Activated naive CD8-positive, alpha-beta T cell treated with anti-CD3 and anti-CD28 coated beads, Interleukin-2, amount 50 U/mL, for 24 hours (primary cell): ENCODE results near the gene CDC14B.

Experiments used
- ATAC-seq: fragments of 150-1000 bp; cut with Tn5 transposase; one replicate; pipeline ENCODE4 v1.10.0; 2021
- DNase-seq: peaks from one replicate; pipeline ENCODE4 v3.0.0; 2021
- H3K27ac Mint-ChIP-seq: one replicate; pipeline ENCODE4 v1.8.0; 2021; ENCODE audit warnings: mild to moderate bottlenecking, mixed read lengths
- H3K27me3 Mint-ChIP-seq: one replicate; pipeline ENCODE4 v1.8.0; 2021; ENCODE audit warnings: mixed read lengths
- H3K36me3 Mint-ChIP-seq: one replicate; pipeline ENCODE4 v1.8.0; 2021; ENCODE audit warnings: low read depth, mixed read lengths
- H3K4me1 Mint-ChIP-seq: one replicate; pipeline ENCODE4 v1.8.0; 2021; ENCODE audit warnings: mixed read lengths
- H3K4me3 Mint-ChIP-seq: one replicate; pipeline ENCODE4 v1.8.0; 2021; ENCODE audit warnings: mild to moderate bottlenecking, moderate library complexity, mixed read lengths
- H3K9me3 Mint-ChIP-seq: one replicate; pipeline ENCODE4 v1.8.0; 2021; ENCODE audit warnings: mixed read lengths

CDC14B gene

GRCh38 chr9:96476013-96476412 is 143.6 kb downstream of the CDC14B start:
- H3K36me3 Mint-ChIP-seq, result peaks cover 4% of the 10 kb centered on the region
- H3K9me3 Mint-ChIP-seq, result no peaks in the 10 kb centered on the region
- no peaks in the 10 kb centered on the region for H3K27me3 Mint-ChIP-seq
- peaks cover 17% of the 10 kb centered on the region for H3K4me1 Mint-ChIP-seq
- no peak overlapping the region for H3K27ac Mint-ChIP-seq
- ATAC-seq (no peak), DNase-seq (no peak)
- no peak overlapping the region for H3K4me3 Mint-ChIP-seq

- H3K27me3 Mint-ChIP-seq, result no peaks in the 10 kb centered on the region
- H3K4me3 Mint-ChIP-seq, result no peak overlapping the region
- ATAC-seq, result no peak
- H3K27ac Mint-ChIP-seq, result no peak overlapping the region
- no peak for DNase-seq
- H3K36me3 Mint-ChIP-seq, result peaks cover 7% of the 10 kb centered on the region
- H3K9me3 Mint-ChIP-seq, result no peaks in the 10 kb centered on the region
- H3K4me1 Mint-ChIP-seq, result no peaks in the 10 kb centered on the region
Measured at GRCh38 chr9:96467784-96468183, 151.9 kb downstream of the CDC14B start.

DNA sequence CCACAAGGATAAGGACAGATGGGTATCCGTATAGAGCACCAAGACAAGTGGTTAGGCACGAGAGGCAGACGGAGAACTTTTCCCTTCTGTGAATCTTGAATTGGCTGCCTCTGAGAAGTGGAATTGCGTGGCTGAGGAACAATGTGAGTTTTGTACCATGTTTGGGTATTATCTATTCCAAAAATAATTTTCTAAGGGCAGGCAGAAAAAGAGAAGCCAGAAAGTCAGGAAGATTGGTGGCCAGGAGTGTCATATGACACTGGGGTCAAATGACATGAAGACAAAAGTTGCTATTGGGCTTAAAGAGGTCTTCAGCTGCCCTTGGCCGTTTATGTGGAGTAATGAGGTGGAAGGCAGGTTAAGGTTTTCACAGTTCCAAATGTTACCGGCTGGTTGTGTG is 155.2 kb downstream of the CDC14B start:
- H3K27me3 Mint-ChIP-seq, result no peaks in the 10 kb centered on the region
- ATAC-seq (no peak), DNase-seq (no peak)
- no peak overlapping the region for H3K4me3 Mint-ChIP-seq
- no peak overlapping the region for H3K27ac Mint-ChIP-seq
- H3K4me1 Mint-ChIP-seq, result no peaks in the 10 kb centered on the region
- H3K9me3 Mint-ChIP-seq, result no peaks in the 10 kb centered on the region
- H3K36me3 Mint-ChIP-seq, result peaks cover 9% of the 10 kb centered on the region

DNA sequence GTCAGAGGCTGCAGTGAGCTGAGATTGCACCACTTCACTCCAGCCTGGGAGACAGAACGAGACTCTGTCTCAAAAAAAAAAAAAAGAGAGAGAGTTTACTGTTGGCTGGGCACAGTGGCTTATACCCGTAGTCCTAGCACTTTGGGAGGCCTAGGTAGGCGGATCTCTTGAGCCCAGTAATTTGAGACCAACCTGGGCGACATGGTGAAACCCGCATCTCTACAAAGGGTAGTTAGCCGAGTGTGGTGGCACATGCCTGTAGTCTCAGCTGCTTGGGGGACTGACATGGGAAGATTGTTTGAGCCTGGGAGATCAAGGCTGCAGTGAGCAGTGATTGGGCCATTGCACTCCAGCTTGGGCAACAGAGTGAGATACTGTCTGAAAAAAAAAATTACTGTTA is 157.1 kb downstream of the CDC14B start:
- no peak overlapping the region for H3K27ac Mint-ChIP-seq
- DNase-seq (no peak), ATAC-seq (no peak)
- peaks cover 11% of the 10 kb centered on the region for H3K36me3 Mint-ChIP-seq
- H3K4me3 Mint-ChIP-seq, result no peak overlapping the region
- H3K27me3 Mint-ChIP-seq, result no peaks in the 10 kb centered on the region
- H3K4me1 Mint-ChIP-seq, result no peaks in the 10 kb centered on the region
- no peaks in the 10 kb centered on the region for H3K9me3 Mint-ChIP-seq

- DNase-seq (no peak), ATAC-seq (no peak)
- H3K27ac Mint-ChIP-seq, result no peak overlapping the region
- H3K4me3 Mint-ChIP-seq, result no peak overlapping the region
- H3K27me3 Mint-ChIP-seq, result no peaks in the 10 kb centered on the region
- H3K36me3 Mint-ChIP-seq, result peaks cover 7% of the 10 kb centered on the region
- H3K9me3 Mint-ChIP-seq, result no peaks in the 10 kb centered on the region
- H3K4me1 Mint-ChIP-seq, result no peaks in the 10 kb centered on the region
Measured at GRCh38 chr9:96461336-96461735, 158.3 kb downstream of the CDC14B start.

DNA sequence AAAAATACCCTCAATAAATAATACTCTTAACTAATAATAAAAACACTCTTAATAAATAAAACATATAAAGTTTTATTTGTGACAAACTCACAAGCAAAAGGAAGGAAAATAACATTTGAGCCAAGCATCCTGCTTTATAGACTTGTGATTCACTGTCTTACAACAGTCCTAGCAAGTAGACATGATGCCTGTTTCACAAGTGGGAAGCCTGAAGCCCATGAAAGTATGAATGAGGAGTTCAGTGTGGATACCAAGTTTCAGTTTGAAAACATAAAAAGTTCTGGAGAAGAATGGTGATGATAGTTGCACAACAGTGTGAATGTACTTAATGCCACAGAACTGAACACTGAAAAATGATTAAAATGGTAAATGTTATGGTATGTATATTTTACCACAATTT is 158.8 kb downstream of the CDC14B start:
- H3K4me3 Mint-ChIP-seq, result no peak overlapping the region
- H3K27me3 Mint-ChIP-seq, result no peaks in the 10 kb centered on the region
- no peaks in the 10 kb centered on the region for H3K4me1 Mint-ChIP-seq
- peaks cover 7% of the 10 kb centered on the region for H3K36me3 Mint-ChIP-seq
- H3K9me3 Mint-ChIP-seq, result no peaks in the 10 kb centered on the region
- DNase-seq (no peak), ATAC-seq (no peak)
- H3K27ac Mint-ChIP-seq, result no peak overlapping the region

- ATAC-seq (no peak), DNase-seq (no peak)
- Mint-ChIP-seq H3K4me3 (no peak overlapping the region), H3K27ac (no peak overlapping the region), H3K9me3 (no peaks in the 10 kb centered on the region), H3K27me3 (no peaks in the 10 kb centered on the region), H3K4me1 (no peaks in the 10 kb centered on the region), H3K36me3 (peaks cover 4% of the 10 kb centered on the region)
Measured at GRCh38 chr9:96460470-96460869, 159.2 kb downstream of the CDC14B start.

GRCh38 chr9:96459268-96460007 is 160.2 kb downstream of the CDC14B start:
- ATAC-seq (no peak), DNase-seq (no peak)
- Mint-ChIP-seq H3K4me1 (no peaks in the 10 kb centered on the region), H3K27ac (no peak overlapping the region), H3K4me3 (no peak overlapping the region), H3K36me3 (peaks cover 4% of the 10 kb centered on the region), H3K27me3 (no peaks in the 10 kb centered on the region), H3K9me3 (no peaks in the 10 kb centered on the region)

DNA sequence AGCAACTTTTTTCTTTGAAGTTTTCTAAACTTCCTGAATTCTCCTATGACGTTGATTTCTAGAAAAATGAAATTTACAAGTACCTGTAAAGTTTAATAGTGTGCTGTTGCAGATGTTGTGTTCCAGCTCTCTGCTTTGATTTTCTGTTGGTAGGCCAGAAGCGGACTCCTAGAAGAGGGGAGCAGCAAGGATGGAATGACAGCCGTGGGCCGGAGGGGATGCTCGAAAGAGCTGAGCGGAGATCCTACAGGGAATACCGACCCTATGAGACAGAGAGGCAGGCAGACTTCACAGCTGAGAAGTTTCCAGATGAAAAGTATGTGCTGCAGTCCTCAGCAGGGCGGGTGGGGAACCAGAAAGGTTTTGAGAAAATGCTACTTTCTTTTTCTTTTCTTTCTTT is 161.4 kb downstream of the CDC14B start:
- H3K4me3 Mint-ChIP-seq, result no peak overlapping the region
- H3K27me3 Mint-ChIP-seq, result no peaks in the 10 kb centered on the region
- DNase-seq (no peak), ATAC-seq (no peak)
- no peaks in the 10 kb centered on the region for H3K9me3 Mint-ChIP-seq
- H3K4me1 Mint-ChIP-seq, result peaks cover 8% of the 10 kb centered on the region
- H3K27ac Mint-ChIP-seq, result no peak overlapping the region
- H3K36me3 Mint-ChIP-seq, result peaks cover 4% of the 10 kb centered on the region

GRCh38 chr9:96457266-96457665 is 162.4 kb downstream of the CDC14B start:
- H3K27ac Mint-ChIP-seq, result no peak overlapping the region
- no peaks in the 10 kb centered on the region for H3K27me3 Mint-ChIP-seq
- H3K9me3 Mint-ChIP-seq, result no peaks in the 10 kb centered on the region
- DNase-seq (no peak), ATAC-seq (no peak)
- H3K4me3 Mint-ChIP-seq, result no peak overlapping the region
- peaks cover 4% of the 10 kb centered on the region for H3K36me3 Mint-ChIP-seq
- H3K4me1 Mint-ChIP-seq, result peaks cover 12% of the 10 kb centered on the region

GRCh38 chr9:96453625-96454024 is 166.0 kb downstream of the CDC14B start:
- no peak overlapping the region for H3K4me3 Mint-ChIP-seq
- H3K27ac Mint-ChIP-seq, result no peak overlapping the region
- peaks cover 8% of the 10 kb centered on the region for H3K27me3 Mint-ChIP-seq
- H3K4me1 Mint-ChIP-seq, result peaks cover 28% of the 10 kb centered on the region
- DNase-seq, result no peak
- H3K36me3 Mint-ChIP-seq, result peaks cover 2% of the 10 kb centered on the region
- no peaks in the 10 kb centered on the region for H3K9me3 Mint-ChIP-seq
- ATAC-seq, result no peak

DNA sequence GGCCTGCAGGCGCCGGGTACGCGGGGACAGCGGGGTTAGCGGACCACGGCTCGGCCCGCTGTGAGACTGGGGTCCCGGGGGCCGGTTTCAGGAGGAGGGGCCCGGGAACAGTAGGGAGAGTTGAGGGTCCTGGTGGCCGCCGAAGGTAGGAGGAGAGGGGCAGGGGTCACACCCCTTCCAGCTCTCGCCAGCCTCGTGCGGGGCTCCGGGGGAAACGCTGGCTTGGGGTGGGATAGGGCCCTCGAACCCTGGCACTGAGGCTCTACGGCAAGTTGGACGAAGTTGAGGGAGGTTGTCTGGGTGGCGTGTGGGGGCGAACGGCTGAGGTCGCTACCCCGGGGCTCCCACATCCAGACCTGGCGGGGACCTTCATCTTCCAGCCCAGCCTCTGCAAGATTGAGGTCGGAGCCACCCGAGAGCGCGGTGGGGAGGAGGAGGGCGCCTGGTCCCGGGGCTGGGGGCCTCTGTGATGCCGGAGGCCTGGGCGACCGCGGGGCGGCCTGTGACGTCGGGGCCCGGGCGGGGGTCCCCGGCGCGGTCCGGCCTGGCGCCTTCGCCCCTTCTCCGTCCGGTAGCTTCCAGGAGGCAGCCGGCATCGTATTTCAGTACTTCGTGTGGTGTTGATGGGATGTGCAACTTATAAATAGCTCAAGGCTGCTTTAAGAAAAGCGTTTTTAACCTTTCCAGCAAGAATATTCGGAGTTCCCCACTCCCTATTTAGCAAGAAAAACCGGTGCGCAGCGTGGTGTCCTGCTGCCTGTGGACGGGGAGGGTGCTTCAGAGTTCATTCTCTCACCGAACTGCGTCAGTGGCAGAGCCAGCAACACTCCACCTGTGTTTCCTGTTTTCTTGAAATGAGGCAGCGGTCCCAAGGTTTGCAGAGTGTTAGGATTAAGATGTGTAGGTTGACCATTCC is 168.8 kb downstream of the CDC14B start:
- peak; percentile 41 for DNase-seq
- H3K4me3 Mint-ChIP-seq, result peak overlapping the region; percentile 87
- H3K9me3 Mint-ChIP-seq, result no peaks in the 10 kb centered on the region
- peak overlapping the region; percentile 65 for H3K27ac Mint-ChIP-seq
- peaks cover 30% of the 10 kb centered on the region for H3K4me1 Mint-ChIP-seq
- H3K27me3 Mint-ChIP-seq, result peaks cover 13% of the 10 kb centered on the region
- ATAC-seq, result no peak
- H3K36me3 Mint-ChIP-seq, result no peaks in the 10 kb centered on the region
